GM18951 (cell line): ENCODE results near the gene ABHD14A.

Experiments used
- POLR2A ChIP-seq: IDR thresholded peaks from 4 replicates; pipeline ENCODE4 v1.6.1; 2011; ENCODE audit warnings: mild to moderate bottlenecking; ENCODE audit not compliant: insufficient read length, insufficient read depth; ENCODE audit errors: extremely low read depth
- in situ Hi-C: fragments of 300-500 bp; cut with MboI; formaldehyde crosslinking; loops from one replicate; pipeline ENCODE4 v1.12.0; 2022; ENCODE audit warnings: low sequenced_read_pairs, mixed read lengths, inconsistent platforms; ENCODE audit not compliant: unreplicated experiment

Gene ABHD14A

GRCh38 chr3:51943451-51944391, 31.1 kb upstream of the ABHD14A start:
- in situ Hi-C loops: no loop called here
- no peak for TF ChIP-seq POLR2A

- in situ Hi-C loops: no loop called here
- TF ChIP-seq POLR2A: no peak
These were observed 30.3 kb upstream of the ABHD14A start for GRCh38 chr3:51944451-51945021.

GRCh38 chr3:51945031-51945840, 29.6 kb upstream of the ABHD14A start:
- in situ Hi-C loops: no loop called here
- TF ChIP-seq POLR2A: no peak

DNA sequence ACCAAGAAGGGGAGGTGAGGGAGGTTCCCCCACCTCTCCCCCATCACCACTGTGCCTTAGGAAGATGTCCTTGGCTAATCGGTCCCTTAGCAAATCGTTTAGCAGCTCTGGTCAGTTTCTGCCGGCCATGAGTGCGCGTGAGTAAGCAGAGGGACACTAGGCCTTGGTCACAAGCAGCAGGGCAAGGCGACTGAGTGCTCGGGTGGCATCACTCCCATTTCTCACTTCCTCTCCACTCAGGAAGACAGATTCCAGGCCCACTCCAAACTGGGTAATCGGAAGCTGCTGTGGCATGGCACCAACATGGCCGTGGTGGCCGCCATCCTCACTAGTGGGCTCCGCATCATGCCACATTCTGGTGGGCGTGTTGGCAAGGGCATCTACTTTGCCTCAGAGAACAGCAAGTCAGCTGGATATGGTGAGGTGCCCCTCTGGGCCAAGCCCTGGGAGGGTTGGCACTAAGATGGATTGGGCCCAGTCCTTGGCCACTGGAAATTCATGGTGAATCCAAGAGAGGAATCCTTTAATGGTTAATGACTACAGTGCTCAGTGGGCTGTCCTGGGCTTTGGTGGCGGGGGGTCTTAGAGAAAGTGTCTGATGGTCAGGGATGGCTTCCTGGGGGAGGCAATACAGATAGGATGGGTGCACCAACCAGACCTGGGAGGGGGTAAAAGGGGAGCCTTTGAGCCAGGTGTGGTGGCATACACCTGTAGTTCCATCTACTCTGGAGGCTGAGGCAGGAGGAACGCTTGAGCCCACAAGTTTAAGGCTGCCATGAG, 28.7 kb upstream of the ABHD14A start:
- in situ Hi-C loops: no loop called here
- no peak for TF ChIP-seq POLR2A

DNA sequence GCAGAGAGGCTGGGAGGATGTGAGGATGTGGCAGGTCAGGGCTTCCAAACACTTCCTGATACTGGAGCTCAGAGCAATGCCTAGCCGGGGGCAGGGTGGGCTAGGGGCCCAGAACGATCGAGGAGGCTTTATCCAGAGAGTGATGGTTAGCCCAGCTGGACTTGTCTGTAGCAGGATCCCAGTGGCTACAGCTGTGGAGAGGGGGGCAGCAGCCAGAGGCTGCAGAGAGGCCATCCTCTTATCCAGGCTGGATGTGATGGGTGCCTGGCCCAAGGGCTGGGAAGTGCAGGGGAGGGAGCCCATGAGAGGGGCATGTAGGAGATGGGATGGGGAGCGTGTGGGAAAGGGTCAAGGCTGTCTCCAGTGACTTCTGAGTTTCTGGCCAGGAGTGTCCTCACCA, 28.1 kb upstream of the ABHD14A start:
- TF ChIP-seq POLR2A: no peak
- in situ Hi-C loops: no loop called here

GRCh38 chr3:51947215-51947900, 27.5 kb upstream of the ABHD14A start:
- in situ Hi-C loops: no loop called here

DNA sequence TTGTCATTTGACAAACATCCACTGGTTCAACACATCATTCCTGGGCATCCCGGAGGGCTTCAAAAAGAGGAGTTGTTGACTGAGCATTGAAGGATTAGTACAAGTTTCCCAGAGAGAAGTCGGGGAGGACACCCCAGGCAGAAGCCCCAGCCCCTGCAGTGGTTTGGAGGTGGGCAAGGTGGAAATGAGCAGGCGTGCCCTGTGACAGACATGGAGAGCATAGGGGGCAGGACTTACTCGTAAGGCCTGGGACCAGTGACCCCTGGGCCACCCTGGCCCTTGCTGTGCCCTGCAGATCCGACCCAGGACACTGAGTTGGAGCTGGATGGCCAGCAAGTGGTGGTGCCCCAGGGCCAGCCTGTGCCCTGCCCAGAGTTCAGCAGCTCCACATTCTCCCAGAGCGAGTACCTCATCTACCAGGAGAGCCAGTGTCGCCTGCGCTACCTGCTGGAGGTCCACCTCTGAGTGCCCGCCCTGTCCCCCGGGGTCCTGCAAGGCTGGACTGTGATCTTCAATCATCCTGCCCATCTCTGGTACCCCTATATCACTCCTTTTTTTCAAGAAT, 26.8 kb upstream of the ABHD14A start:
- in situ Hi-C loops: no loop called here
- TF ChIP-seq POLR2A: no peak

More at GRCh38 chr3:51947215-51947900, 27.5 kb upstream of the ABHD14A start:
- TF ChIP-seq POLR2A: no peak

DNA sequence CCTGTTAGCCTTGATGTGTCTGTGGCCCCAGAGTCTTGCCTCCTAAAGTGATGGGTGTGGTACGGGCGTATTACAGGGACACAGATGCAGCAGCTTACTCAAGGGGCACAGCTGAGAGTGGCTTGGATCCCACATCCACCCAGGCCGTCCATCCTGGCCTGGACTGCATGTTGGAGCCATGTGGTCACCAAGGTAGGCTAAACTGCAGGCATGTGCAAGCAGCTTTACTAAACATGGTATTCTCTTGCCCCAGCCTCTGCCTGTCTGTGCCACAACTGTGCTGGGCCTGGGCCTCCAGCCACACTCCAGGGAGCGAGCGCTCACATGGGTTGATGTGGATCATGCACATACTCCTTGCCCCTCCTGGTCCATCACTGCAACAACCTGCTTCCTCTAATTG, 25.7 kb upstream of the ABHD14A start:
- in situ Hi-C loops: no loop called here
- no peak for TF ChIP-seq POLR2A

DNA sequence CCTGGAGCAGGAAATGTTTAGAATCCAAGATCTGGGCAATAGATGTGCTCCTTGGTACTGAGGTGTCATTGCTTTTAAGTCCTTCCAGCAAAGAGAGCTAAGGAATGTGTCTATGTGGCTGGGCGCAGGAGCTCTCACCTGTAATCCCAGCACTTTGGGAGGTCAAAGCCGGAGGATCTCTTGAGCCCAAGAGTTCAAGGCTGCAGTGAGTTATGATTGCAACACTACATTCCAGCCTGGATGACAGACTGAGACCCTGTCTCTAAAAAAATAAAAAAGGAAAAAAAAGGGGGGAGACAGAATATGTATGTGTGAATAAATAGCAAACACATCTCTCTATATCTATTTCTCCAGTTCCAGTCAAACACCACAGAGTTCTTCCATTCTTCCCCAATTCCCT, 24.0 kb upstream of the ABHD14A start:
- in situ Hi-C loops: no loop called here
- no peak for TF ChIP-seq POLR2A

- TF ChIP-seq POLR2A: no peak
- in situ Hi-C loops: no loop called here
These were observed 21.4 kb upstream of the ABHD14A start for GRCh38 chr3:51953445-51953844.

- no peak for TF ChIP-seq POLR2A
- in situ Hi-C loops: no loop called here
These were observed 20.8 kb upstream of the ABHD14A start for GRCh38 chr3:51954105-51954504.

DNA sequence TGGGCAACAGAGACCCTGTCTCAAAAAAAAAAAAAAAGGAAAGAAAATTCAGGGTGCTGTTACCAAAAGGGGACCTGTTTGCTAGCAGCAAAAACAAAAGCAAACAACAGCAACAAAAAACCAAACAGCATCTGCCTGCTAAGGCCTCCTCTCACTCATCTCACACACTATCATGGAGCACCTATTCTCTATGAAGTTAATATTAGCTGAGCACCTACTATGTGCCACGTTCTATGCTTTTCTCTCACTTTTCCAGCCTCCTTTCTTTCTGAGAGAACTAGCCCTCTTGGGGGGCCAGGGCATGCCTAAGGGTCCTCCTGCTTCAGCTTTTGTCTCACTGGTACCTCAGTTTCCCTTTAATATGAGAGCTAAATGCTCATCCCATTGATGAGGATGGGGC, 20.2 kb upstream of the ABHD14A start:
- no peak for TF ChIP-seq POLR2A
- in situ Hi-C loops: no loop called here
